Thymus (tissue), 11 donors: ENCODE measurements around the gene SNAPIN. TPM values are rescaled to one million over a fixed set of nuclear protein-coding genes. Genes with fewer than 3 reads are reported as not detected.
A peak's percentile ranks its signal among the peaks of the same experiment; 100 is the strongest.

Source experiments
- DNase-seq, 9 donors: peaks; one replicate each; pipeline ENCODE4 v3.0.0-alpha.2; 2013; ENCODE audit warnings: low spot score in 9 of 9, low read depth in 6 of 9, missing footprints in 1 of 9
- H3K27ac ChIP-seq, 2 donors: one replicate each; pipeline ENCODE4 v1.5.1; 2013; ENCODE audit warnings: control low read depth in 1 of 2, low read depth in 1 of 2, low read length in 1 of 2, mild to moderate bottlenecking in 1 of 2, moderate library complexity in 1 of 2
- H3K27me3 ChIP-seq, 2 donors: one replicate each; pipeline ENCODE4 v1.5.1; 2013; ENCODE audit warnings: low read length in 1 of 2; ENCODE audit not compliant: control insufficient read depth in 2 of 2, insufficient read depth in 1 of 2
- H3K36me3 ChIP-seq, 2 donors: one replicate each; pipeline ENCODE4 v1.5.1; 2013; ENCODE audit warnings: low read length in 1 of 2, mild to moderate bottlenecking in 1 of 2, moderate library complexity in 1 of 2; ENCODE audit not compliant: control insufficient read depth in 2 of 2, insufficient read depth in 2 of 2
- H3K4me1 ChIP-seq, 2 donors: one replicate each; pipeline ENCODE4 v1.5.1; 2013; ENCODE audit warnings: low read length in 2 of 2; ENCODE audit not compliant: control insufficient read depth in 2 of 2, insufficient read depth in 2 of 2
- H3K4me3 ChIP-seq, 2 donors: one replicate each; pipeline ENCODE4 v1.5.1; 2013; ENCODE audit warnings: low read length in 2 of 2, control low read depth in 1 of 2, mild to moderate bottlenecking in 1 of 2
- H3K9me3 ChIP-seq, 2 donors: one replicate each; pipeline ENCODE4 v1.5.1; 2013; ENCODE audit warnings: low read length in 1 of 2, mild to moderate bottlenecking in 1 of 2; ENCODE audit not compliant: control insufficient read depth in 2 of 2, insufficient read depth in 1 of 2
- WGBS: extraction: QIAGEN DNeasy Blood & Tissue Kit; methylation state at CpG from one replicate; pipeline ENCODE4 v1.1.7; 2013; 5-methylcytosine and 5-hydroxymethylcytosine counted together
- polyA plus RNA-seq: library from polyadenylated mRNA; stranded (reverse); fragments of 200-250 nt; gene quantifications from one replicate; pipeline ENCODE4 v1.2.3, GENCODE V29; 2013
- total RNA-seq: library from RNA; stranded (reverse); fragments of 120-200 nt; gene quantifications from one replicate; pipeline ENCODE4 v1.2.4, GENCODE V29; 2013
- donor health status: healthy.

The SNAPIN gene
- total and polyA plus RNA-seq, 2 donors = 48.2 to 50.3 TPM

GRCh38 chr1:153687346-153688125 is 29.0 kb downstream of the SNAPIN start:
- 91% methylated on average over 16 of the region's 16 CpGs for WGBS
- Histone ChIP-seq H3K4me3 (no peak overlapping the region), H3K4me1 (peaks cover 0 to 7% of the 10 kb centered on the region in 2 donors), H3K9me3 (no peaks in the 10 kb centered on the region), H3K27me3 (peaks cover 3 to 50% of the 10 kb centered on the region in 2 donors), H3K27ac (no peak overlapping the region), H3K36me3 (no peaks in the 10 kb centered on the region)
- DNase-seq = no peak

- 96% methylated on average over 7 of the region's 7 CpGs for WGBS
- Histone ChIP-seq H3K27ac (no peak overlapping the region), H3K27me3 (peaks cover 0 to 45% of the 10 kb centered on the region in 2 donors), H3K4me3 (no peak overlapping the region), H3K9me3 (no peaks in the 10 kb centered on the region), H3K36me3 (no peaks in the 10 kb centered on the region), H3K4me1 (peaks cover 0 to 7% of the 10 kb centered on the region in 2 donors)
- no peak for DNase-seq
Observed at GRCh38 chr1:153688276-153688675, 29.8 kb downstream of the SNAPIN start.

GRCh38 chr1:153688736-153689328 is 30.3 kb downstream of the SNAPIN start:
- Histone ChIP-seq H3K36me3 (no peaks in the 10 kb centered on the region), H3K27me3 (peaks cover 0 to 44% of the 10 kb centered on the region in 2 donors), H3K9me3 (no peaks in the 10 kb centered on the region), H3K27ac (no peak overlapping the region), H3K4me3 (no peak overlapping the region), H3K4me1 (peaks cover 0 to 7% of the 10 kb centered on the region in 2 donors)
- WGBS = 94% methylated on average over 18 of the region's 18 CpGs
- no peak for DNase-seq

GRCh38 chr1:153693466-153693865 is 35.0 kb downstream of the SNAPIN start:
- peaks cover 0 to 16% of the 10 kb centered on the region in 2 donors for H3K4me1 ChIP-seq
- H3K27me3 ChIP-seq = peaks cover 0 to 24% of the 10 kb centered on the region in 2 donors
- 95% methylated on average over 4 of the region's 4 CpGs for WGBS
- no peak for DNase-seq
- no peak overlapping the region for H3K27ac ChIP-seq
- no peaks in the 10 kb centered on the region for H3K9me3 ChIP-seq
- no peaks in the 10 kb centered on the region for H3K36me3 ChIP-seq
- H3K4me3 ChIP-seq = no peak overlapping the region

GRCh38 chr1:153696741-153697140 is 38.2 kb downstream of the SNAPIN start:
- H3K27ac ChIP-seq = no peak overlapping the region
- no peaks in the 10 kb centered on the region for H3K9me3 ChIP-seq
- no peak overlapping the region for H3K4me3 ChIP-seq
- WGBS = 97% methylated on average over 8 of the region's 8 CpGs
- peaks cover 0 to 23% of the 10 kb centered on the region in 2 donors for H3K27me3 ChIP-seq
- no peak for DNase-seq
- H3K36me3 ChIP-seq = no peaks in the 10 kb centered on the region
- H3K4me1 ChIP-seq = peaks cover 0 to 10% of the 10 kb centered on the region in 2 donors

- Histone ChIP-seq H3K4me3 (no peak overlapping the region), H3K4me1 (peaks cover 0 to 10% of the 10 kb centered on the region in 2 donors), H3K36me3 (no peaks in the 10 kb centered on the region), H3K27ac (peak overlapping the region in 1 of 2 donors; percentile 50), H3K9me3 (no peaks in the 10 kb centered on the region), H3K27me3 (peaks cover 0 to 21% of the 10 kb centered on the region in 2 donors)
- 86% methylated on average over 12 of the region's 12 CpGs for WGBS
- no peak for DNase-seq
Observed at GRCh38 chr1:153697191-153698019, 38.9 kb downstream of the SNAPIN start.

- peak overlapping the region in 1 of 2 donors; percentile 7 for H3K4me3 ChIP-seq
- H3K27me3 ChIP-seq = peaks cover 0 to 20% of the 10 kb centered on the region in 2 donors
- H3K9me3 ChIP-seq = no peaks in the 10 kb centered on the region
- H3K36me3 ChIP-seq = no peaks in the 10 kb centered on the region
- 39% methylated on average over 29 of the region's 29 CpGs for WGBS
- peaks cover 0 to 10% of the 10 kb centered on the region in 2 donors for H3K4me1 ChIP-seq
- peak overlapping the region in 1 of 2 donors; percentile 50 for H3K27ac ChIP-seq
- DNase-seq = no peak
Observed at GRCh38 chr1:153698020-153698922, 39.8 kb downstream of the SNAPIN start.

GRCh38 chr1:153698923-153699714 is 40.6 kb downstream of the SNAPIN start:
- 99% methylated on average over 6 of the region's 6 CpGs for WGBS

More at GRCh38 chr1:153698923-153699714, 40.6 kb downstream of the SNAPIN start:
- no peak overlapping the region for H3K4me3 ChIP-seq
- no peaks in the 10 kb centered on the region for H3K36me3 ChIP-seq
- no peaks in the 10 kb centered on the region for H3K9me3 ChIP-seq
- no peak overlapping the region for H3K27ac ChIP-seq
- no peak for DNase-seq
- peaks cover 0 to 10% of the 10 kb centered on the region in 2 donors for H3K4me1 ChIP-seq
- peaks cover 0 to 15% of the 10 kb centered on the region in 2 donors for H3K27me3 ChIP-seq
